Tibial nerve (tissue), 4 donors: ENCODE results near the gene SPAG9.

Source experiments
- EP300 ChIP-seq, 2 donors: sonication (generic); formaldehyde crosslinking; IDR thresholded peaks; one replicate each; pipeline ENCODE4 v1.6.1; 2017; ENCODE audit warnings: antibody characterized with exemption in 2 of 2, mild to moderate bottlenecking in 1 of 2
- POLR2A ChIP-seq, 2 donors: fragments of 450-650 bp; IDR thresholded peaks; one replicate each; pipeline ENCODE4 v1.6.1; 2017; ENCODE audit warnings: antibody characterized with exemption in 2 of 2, mild to moderate bottlenecking in 2 of 2, moderate library complexity in 2 of 2
- TF ChIP-seq, protein P1 (sequence below), 5 experiments: fragments of 200-600 bp in 3 of 5; fragments of 450-650 bp in 2 of 5; sonication (generic) in 3 of 5; IDR thresholded peaks; one replicate each; pipeline ENCODE4 v1.5.1; 2016 to 2019; ENCODE audit warnings: antibody characterized with exemption in 5 of 5, mild to moderate bottlenecking in 3 of 5, moderate library complexity in 2 of 5

DNA sequence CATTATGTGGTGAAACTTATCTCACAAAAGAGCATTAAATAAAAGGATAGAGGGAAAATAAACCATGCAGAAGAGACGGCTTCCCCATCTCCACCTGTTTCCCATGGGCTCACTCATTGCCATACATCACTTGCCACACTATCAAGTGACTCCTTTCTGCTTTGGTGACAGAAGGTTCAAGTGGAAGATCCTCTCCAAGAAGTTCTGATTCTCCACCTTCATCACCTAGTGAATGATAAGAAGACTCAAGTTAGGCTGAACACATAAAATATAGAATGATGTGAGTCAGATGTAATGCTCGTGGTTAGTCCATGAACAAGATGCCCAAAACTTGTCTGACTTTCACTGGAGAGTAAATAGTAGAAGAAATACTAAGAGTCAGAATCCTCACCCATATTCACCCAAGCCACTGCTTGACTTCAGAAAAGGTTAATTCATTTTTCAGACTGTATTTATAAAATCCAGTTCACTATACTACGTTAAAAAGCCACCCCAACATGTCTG lies 154.5 kb downstream of the SPAG9 start:
- TF ChIP-seq, protein P1, sequence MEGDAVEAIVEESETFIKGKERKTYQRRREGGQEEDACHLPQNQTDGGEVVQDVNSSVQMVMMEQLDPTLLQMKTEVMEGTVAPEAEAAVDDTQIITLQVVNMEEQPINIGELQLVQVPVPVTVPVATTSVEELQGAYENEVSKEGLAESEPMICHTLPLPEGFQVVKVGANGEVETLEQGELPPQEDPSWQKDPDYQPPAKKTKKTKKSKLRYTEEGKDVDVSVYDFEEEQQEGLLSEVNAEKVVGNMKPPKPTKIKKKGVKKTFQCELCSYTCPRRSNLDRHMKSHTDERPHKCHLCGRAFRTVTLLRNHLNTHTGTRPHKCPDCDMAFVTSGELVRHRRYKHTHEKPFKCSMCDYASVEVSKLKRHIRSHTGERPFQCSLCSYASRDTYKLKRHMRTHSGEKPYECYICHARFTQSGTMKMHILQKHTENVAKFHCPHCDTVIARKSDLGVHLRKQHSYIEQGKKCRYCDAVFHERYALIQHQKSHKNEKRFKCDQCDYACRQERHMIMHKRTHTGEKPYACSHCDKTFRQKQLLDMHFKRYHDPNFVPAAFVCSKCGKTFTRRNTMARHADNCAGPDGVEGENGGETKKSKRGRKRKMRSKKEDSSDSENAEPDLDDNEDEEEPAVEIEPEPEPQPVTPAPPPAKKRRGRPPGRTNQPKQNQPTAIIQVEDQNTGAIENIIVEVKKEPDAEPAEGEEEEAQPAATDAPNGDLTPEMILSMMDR (IDR thresholded peaks at IDR 0.05): no peak
- TF ChIP-seq POLR2A (IDR thresholded peaks at IDR 0.05) (no peak), EP300 (IDR thresholded peaks at IDR 0.05) (no peak)
